Thoracic aorta (tissue), 2 donors: ENCODE measurements around the gene ZBTB21. TPM values are rescaled to one million over a fixed set of nuclear protein-coding genes. Genes with fewer than 3 reads are reported as not detected.

Source experiments
- ATAC-seq: fragments of 150-250 bp; one replicate; pipeline ENCODE4 v1.8.0; 2017; ENCODE audit warnings: low read depth; ENCODE audit not compliant: insufficient number of reproducible peaks, low FRiP score
- DNase-seq: peaks from one replicate; pipeline ENCODE4 v3.0.0-alpha.2; 2020; ENCODE audit warnings: low spot score
- H3K27ac ChIP-seq, 2 donors: fragments of 200-600 bp; sonication (generic); 1 replicate in 1 of 2; 2 replicates in 1 of 2; pipeline ENCODE4 v1.5.1; 2016; ENCODE audit warnings: mild to moderate bottlenecking in 2 of 2, moderate library complexity in 2 of 2
- H3K27me3 ChIP-seq: fragments of 200-600 bp; sonication (generic); replicated peaks from 2 replicates; pipeline ENCODE4 v1.6.0; 2016; ENCODE audit warnings: mild to moderate bottlenecking; ENCODE audit not compliant: insufficient read depth
- H3K36me3 ChIP-seq: fragments of 200-600 bp; sonication (generic); one replicate; pipeline ENCODE4 v1.5.1; 2016
- H3K4me1 ChIP-seq, 2 donors: fragments of 200-600 bp; sonication (generic); 1 replicate in 1 of 2; 2 replicates in 1 of 2; pipeline versions ENCODE4 v1.5.1 to v1.6.0; 2016; ENCODE audit warnings: low read depth in 2 of 2, mild to moderate bottlenecking in 1 of 2; ENCODE audit not compliant: control insufficient read depth in 1 of 2
- H3K4me3 ChIP-seq: fragments of 200-600 bp; sonication (generic); 2 replicates; pipeline ENCODE4 v1.5.1; 2016; ENCODE audit warnings: mild to moderate bottlenecking
- H3K9me3 ChIP-seq: fragments of 200-600 bp; sonication (generic); 2 replicates; pipeline ENCODE4 v1.5.1; 2016
- CTCF ChIP-seq: fragments of 200-600 bp; sonication (generic); IDR thresholded peaks from one replicate; pipeline ENCODE4 v1.5.1; 2019; ENCODE audit warnings: antibody characterized with exemption
- total RNA-seq, 2 donors: library from RNA; depleted of rRNA; stranded (reverse); fragments of >200 nt; gene quantifications; one replicate each; pipeline versions ENCODE4 v1.1.0 to v1.2.3, GENCODE V29; 2016

Gene ZBTB21
- total RNA-seq, 2 donors from 2014 or later: 16.5 to 23.8 TPM

DNA sequence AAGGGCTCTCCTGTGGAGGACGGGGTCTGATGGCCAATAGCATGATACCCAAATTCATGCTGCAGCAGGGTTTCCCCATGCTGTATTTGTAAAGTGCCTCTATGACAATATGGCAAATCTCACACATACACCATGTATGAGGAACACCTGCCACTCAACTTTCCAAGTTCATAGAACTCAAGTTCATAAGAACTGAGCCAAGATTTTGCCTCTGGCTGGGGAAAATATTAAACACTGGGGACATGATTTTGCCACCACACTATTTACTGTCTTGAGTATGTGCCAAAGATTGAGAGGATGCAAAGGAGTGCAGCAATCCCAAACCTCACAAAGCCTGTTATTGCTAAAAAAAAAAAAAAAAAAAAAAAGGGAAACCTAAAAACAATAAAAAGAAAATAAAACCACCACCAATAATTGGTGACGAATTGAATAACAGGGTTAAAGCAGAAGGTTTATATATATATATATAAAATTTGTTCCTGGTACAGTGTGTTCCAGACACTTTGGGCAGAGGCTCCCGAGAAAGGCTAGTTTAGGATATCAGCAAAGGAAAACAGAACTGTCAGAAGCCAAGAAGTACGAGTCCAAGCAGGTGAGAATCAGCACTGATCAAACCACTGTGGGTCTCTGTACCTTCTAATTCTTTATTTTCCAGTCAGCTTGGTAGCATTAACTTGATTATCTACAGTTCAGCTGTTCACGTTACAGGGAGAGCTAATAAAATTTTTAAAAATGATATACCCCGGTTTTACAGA, 24.3 kb downstream of the ZBTB21 start:
- H3K27ac ChIP-seq: no peak overlapping the region
- no peaks in the 10 kb centered on the region for H3K9me3 ChIP-seq
- no peaks in the 10 kb centered on the region for H3K27me3 ChIP-seq
- H3K4me1 ChIP-seq: no peaks in the 10 kb centered on the region
- no peak for ATAC-seq
- DNase-seq: no peak
- no peaks in the 10 kb centered on the region for H3K36me3 ChIP-seq
- no peak overlapping the region for H3K4me3 ChIP-seq
- TF ChIP-seq CTCF: no peak

GRCh38 chr21:41983229-41983628, 26.9 kb downstream of the ZBTB21 start:
- no peak for TF ChIP-seq CTCF
- no peak for ATAC-seq
- no peak for DNase-seq

GRCh38 chr21:41980561-41980960, 29.6 kb downstream of the ZBTB21 start:
- DNase-seq: no peak
- H3K27ac ChIP-seq: no peak overlapping the region

More at GRCh38 chr21:41983229-41983628, 26.9 kb downstream of the ZBTB21 start:
- H3K4me3 ChIP-seq: no peak overlapping the region
- no peaks in the 10 kb centered on the region for H3K9me3 ChIP-seq
- H3K36me3 ChIP-seq: no peaks in the 10 kb centered on the region
- no peaks in the 10 kb centered on the region for H3K27me3 ChIP-seq
- no peaks in the 10 kb centered on the region for H3K4me1 ChIP-seq
- no peak overlapping the region for H3K27ac ChIP-seq

GRCh38 chr21:41979751-41980369, 30.3 kb downstream of the ZBTB21 start:
- DNase-seq (no peak), ATAC-seq (no peak)
- H3K4me1 ChIP-seq: no peaks in the 10 kb centered on the region
- TF ChIP-seq CTCF: no peak
- H3K36me3 ChIP-seq: no peaks in the 10 kb centered on the region
- H3K27me3 ChIP-seq: no peaks in the 10 kb centered on the region
- no peaks in the 10 kb centered on the region for H3K9me3 ChIP-seq
- no peak overlapping the region for H3K27ac ChIP-seq
- no peak overlapping the region for H3K4me3 ChIP-seq

More at GRCh38 chr21:41980561-41980960, 29.6 kb downstream of the ZBTB21 start:
- ATAC-seq: no peak
- Histone ChIP-seq H3K4me1 (no peaks in the 10 kb centered on the region), H3K4me3 (no peak overlapping the region), H3K9me3 (no peaks in the 10 kb centered on the region), H3K27me3 (no peaks in the 10 kb centered on the region), H3K36me3 (no peaks in the 10 kb centered on the region)
- no peak for TF ChIP-seq CTCF

- H3K27ac ChIP-seq: no peak overlapping the region
- no peak overlapping the region for H3K4me3 ChIP-seq
- H3K27me3 ChIP-seq: no peaks in the 10 kb centered on the region
- ATAC-seq (no peak), DNase-seq (no peak)
- no peaks in the 10 kb centered on the region for H3K36me3 ChIP-seq
- no peak for TF ChIP-seq CTCF
- no peaks in the 10 kb centered on the region for H3K4me1 ChIP-seq
- H3K9me3 ChIP-seq: no peaks in the 10 kb centered on the region
Observed at GRCh38 chr21:41979335-41979734, 30.8 kb downstream of the ZBTB21 start.
